ENCODE results near the gene ZNF416. TPM values are rescaled to one million over a fixed set of nuclear protein-coding genes. Genes with fewer than 3 reads are reported as not detected.

The ZNF416 gene
- total RNA-seq, 1 experiment from 2014 or later: 6.6 TPM

- Mint-ChIP-seq H3K36me3 (ENCODE audit: insufficient read depth, unreplicated experiment) (peaks cover 51% of the 10 kb centered on the region), H3K4me1 (ENCODE audit: low read depth, unreplicated experiment) (peaks cover 11% of the 10 kb centered on the region), H3K4me3 (ENCODE audit: low read depth, unreplicated experiment) (peak overlapping the region; percentile 97), H3K9me3 (ENCODE audit: low read depth, unreplicated experiment) (peaks cover 26% of the 10 kb centered on the region), H3K27ac (ENCODE audit: unreplicated experiment) (peak overlapping the region; percentile 93), H3K27me3 (ENCODE audit: unreplicated experiment) (no peaks in the 10 kb centered on the region)
- CTCF ChIA-PET: no interaction called here
- no peak for TF ChIP-seq CTCF (IDR thresholded peaks at IDR 0.05; ENCODE audit: unreplicated experiment)
- intact Hi-C loops (cut with micrococcal nuclease; ENCODE audit: unreplicated experiment): no loop called here
- no peak for DNase-seq
- BruUV-seq (replicated peaks): no TSS peak
These were observed 20.2 kb downstream of the ZNF416 start for GRCh38 chr19:57558525-57558924.

- peaks cover 25% of the 10 kb centered on the region for H3K9me3 Mint-ChIP-seq (ENCODE audit: low read depth, unreplicated experiment)
These were observed 21.1 kb downstream of the ZNF416 start for GRCh38 chr19:57557659-57558058.

GRCh38 chr19:57552432-57552831 is 26.3 kb downstream of the ZNF416 start:
- no peak overlapping the region for H3K4me3 Mint-ChIP-seq (ENCODE audit: low read depth, unreplicated experiment)
- H3K4me1 Mint-ChIP-seq (ENCODE audit: low read depth, unreplicated experiment): no peaks in the 10 kb centered on the region
- H3K27me3 Mint-ChIP-seq (ENCODE audit: unreplicated experiment): no peaks in the 10 kb centered on the region
- CTCF ChIA-PET: no interaction called here
- TF ChIP-seq CTCF (IDR thresholded peaks at IDR 0.05; ENCODE audit: unreplicated experiment): no peak
- intact Hi-C loops (cut with micrococcal nuclease; ENCODE audit: unreplicated experiment): no loop called here
- no peak for DNase-seq
- H3K36me3 Mint-ChIP-seq (ENCODE audit: insufficient read depth, unreplicated experiment): peaks cover 76% of the 10 kb centered on the region
- peaks cover 32% of the 10 kb centered on the region for H3K9me3 Mint-ChIP-seq (ENCODE audit: low read depth, unreplicated experiment)
- no TSS peak for BruUV-seq (replicated peaks)
- no peak overlapping the region for H3K27ac Mint-ChIP-seq (ENCODE audit: unreplicated experiment)

More at GRCh38 chr19:57557659-57558058, 21.1 kb downstream of the ZNF416 start:
- Mint-ChIP-seq H3K4me3 (ENCODE audit: low read depth, unreplicated experiment) (peak overlapping the region; percentile 97), H3K36me3 (ENCODE audit: insufficient read depth, unreplicated experiment) (peaks cover 60% of the 10 kb centered on the region), H3K4me1 (ENCODE audit: low read depth, unreplicated experiment) (peaks cover 11% of the 10 kb centered on the region), H3K27me3 (ENCODE audit: unreplicated experiment) (no peaks in the 10 kb centered on the region), H3K27ac (ENCODE audit: unreplicated experiment) (no peak overlapping the region)
- CTCF ChIA-PET: interaction anchor here (0.6 kb wide), 1 partner anchor 336 kb away, joined by 3 read pairs; no protein-coding TSS in a partner anchor
- no peak for TF ChIP-seq CTCF (IDR thresholded peaks at IDR 0.05; ENCODE audit: unreplicated experiment)
- BruUV-seq (replicated peaks): no TSS peak
- DNase-seq: no peak
- intact Hi-C loops (cut with micrococcal nuclease; ENCODE audit: unreplicated experiment): no loop called here

GRCh38 chr19:57546513-57546912 is 32.2 kb downstream of the ZNF416 start:
- Mint-ChIP-seq H3K4me1 (ENCODE audit: low read depth, unreplicated experiment) (no peaks in the 10 kb centered on the region), H3K27ac (ENCODE audit: unreplicated experiment) (no peak overlapping the region), H3K36me3 (ENCODE audit: insufficient read depth, unreplicated experiment) (peaks cover 82% of the 10 kb centered on the region), H3K4me3 (ENCODE audit: low read depth, unreplicated experiment) (no peak overlapping the region), H3K27me3 (ENCODE audit: unreplicated experiment) (no peaks in the 10 kb centered on the region), H3K9me3 (ENCODE audit: low read depth, unreplicated experiment) (peaks cover 38% of the 10 kb centered on the region)
- intact Hi-C loops (cut with micrococcal nuclease; ENCODE audit: unreplicated experiment): no loop called here
- DNase-seq: no peak
- TF ChIP-seq CTCF (IDR thresholded peaks at IDR 0.05; ENCODE audit: unreplicated experiment): no peak
- BruUV-seq (replicated peaks): no TSS peak
- CTCF ChIA-PET: no interaction called here
